ENCODE data around the gene ACSF2.
A peak's percentile ranks its signal among the peaks of the same experiment; 100 is the strongest.

ACSF2 gene

GRCh38 chr17:50440838-50441829, 15.1 kb downstream of the ACSF2 start:
- DNase-seq = no peak

DNA sequence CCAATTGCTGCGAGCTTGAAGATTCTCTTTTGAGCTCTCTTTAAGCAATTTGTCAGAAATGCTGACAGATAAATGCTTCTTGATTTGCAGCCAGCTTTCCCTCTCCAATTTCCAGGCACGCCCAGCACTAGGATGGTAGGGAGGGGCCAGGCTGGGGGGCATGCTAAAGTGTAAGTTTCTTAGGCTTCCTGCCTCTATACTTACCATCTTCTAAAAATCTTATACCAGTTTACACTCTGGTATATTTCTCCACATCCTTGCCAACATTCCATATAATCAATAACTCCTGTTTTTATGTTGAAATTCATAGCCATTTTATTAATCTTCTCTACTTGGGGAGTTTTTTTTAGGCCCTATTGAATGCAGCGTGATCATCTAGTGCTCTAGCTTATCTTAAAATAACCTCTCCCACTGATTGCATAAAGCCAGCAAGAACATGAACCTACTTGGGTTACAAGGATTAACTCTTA, 17.5 kb downstream of the ACSF2 start:
- DNase-seq = no peak

- no peak for DNase-seq
These were observed 19.1 kb downstream of the ACSF2 start for GRCh38 chr17:50444841-50445715.

- DNase-seq = no peak
These were observed 19.8 kb downstream of the ACSF2 start for GRCh38 chr17:50445730-50446325.

- peak; percentile 25 for DNase-seq
These were observed 22.0 kb downstream of the ACSF2 start for GRCh38 chr17:50447870-50448595.

GRCh38 chr17:50448643-50449042, 22.6 kb downstream of the ACSF2 start:
- DNase-seq = no peak

DNA sequence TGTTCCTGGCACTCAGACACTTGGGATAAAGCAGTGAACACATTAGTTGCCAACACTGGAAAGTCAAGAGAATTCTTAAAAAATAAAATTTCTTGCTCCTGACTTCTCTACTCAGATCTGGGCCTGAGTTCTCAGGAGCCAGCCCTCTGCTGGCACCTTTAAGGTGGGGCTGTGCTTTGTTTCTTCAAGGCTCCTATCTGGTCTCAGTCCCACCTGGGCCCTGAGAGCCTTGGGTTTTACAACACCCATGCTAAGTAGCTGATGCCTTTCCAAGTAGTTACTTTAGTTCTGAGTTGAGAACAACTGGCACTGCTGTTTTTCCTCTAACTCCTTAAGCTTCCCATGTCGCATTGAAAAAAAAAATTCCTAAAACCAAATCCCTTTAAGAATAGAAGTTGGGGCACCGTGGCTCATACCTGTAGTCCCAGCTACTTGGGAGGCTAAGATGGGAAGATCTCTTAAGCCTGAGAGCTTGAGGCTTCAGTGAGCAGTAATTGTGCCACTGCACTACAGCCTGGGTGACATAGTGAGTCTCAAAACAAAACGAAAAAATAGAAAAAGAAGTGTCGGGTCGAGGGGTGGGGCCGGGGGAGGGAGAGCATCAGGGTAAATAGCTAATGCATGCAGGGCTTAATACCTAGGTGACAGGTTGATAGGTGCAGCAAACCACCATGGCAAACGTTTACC, 26.1 kb downstream of the ACSF2 start:
- DNase-seq = no peak

GRCh38 chr17:50452630-50453300, 26.7 kb downstream of the ACSF2 start:
- no peak for DNase-seq

DNA sequence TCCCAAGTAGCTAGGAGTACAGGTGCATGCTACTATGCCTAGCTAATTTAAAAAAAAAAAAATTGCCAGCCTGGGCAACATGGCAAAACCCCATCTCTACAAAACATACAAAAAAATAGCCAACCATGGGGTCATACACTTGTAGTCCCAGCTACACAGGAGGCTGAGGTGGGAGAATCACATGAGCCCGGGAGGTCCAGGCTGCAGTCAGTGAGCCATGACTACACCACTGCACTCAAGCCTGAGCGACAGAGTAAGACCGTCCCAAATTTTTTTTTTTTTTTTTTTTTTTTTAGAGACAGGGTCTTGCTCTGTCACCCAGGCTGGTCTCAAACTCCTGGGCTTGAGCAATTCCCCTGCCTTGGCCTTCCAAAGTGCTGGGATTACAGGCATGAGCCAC, 27.9 kb downstream of the ACSF2 start:
- DNase-seq = no peak

GRCh38 chr17:50457621-50458020, 31.6 kb downstream of the ACSF2 start:
- no peak for DNase-seq

DNA sequence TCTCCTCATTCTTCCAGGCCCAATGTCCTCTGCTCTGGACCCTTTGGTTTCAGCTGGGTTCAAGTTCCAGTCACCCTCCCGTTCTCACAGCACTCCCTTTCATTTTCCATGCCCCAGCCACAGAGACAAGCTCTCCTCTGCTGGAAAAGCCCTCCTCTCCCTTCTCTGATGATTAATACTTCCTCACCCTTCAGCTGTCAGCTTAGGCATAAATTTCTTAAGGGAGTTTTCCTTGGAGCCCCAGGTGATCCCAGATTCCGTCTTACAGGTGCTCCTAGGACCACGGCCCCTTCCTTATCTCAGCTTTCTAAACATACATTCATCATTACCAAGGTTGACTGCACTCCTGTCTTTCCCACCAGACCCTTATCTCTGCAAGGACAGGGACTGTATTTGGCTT, 32.3 kb downstream of the ACSF2 start:
- no peak for DNase-seq

- DNase-seq = peak; percentile 71
These were observed 33.0 kb downstream of the ACSF2 start for GRCh38 chr17:50458701-50459676.

GRCh38 chr17:50459756-50460155, 33.7 kb downstream of the ACSF2 start:
- peak; percentile 24 for DNase-seq

DNA sequence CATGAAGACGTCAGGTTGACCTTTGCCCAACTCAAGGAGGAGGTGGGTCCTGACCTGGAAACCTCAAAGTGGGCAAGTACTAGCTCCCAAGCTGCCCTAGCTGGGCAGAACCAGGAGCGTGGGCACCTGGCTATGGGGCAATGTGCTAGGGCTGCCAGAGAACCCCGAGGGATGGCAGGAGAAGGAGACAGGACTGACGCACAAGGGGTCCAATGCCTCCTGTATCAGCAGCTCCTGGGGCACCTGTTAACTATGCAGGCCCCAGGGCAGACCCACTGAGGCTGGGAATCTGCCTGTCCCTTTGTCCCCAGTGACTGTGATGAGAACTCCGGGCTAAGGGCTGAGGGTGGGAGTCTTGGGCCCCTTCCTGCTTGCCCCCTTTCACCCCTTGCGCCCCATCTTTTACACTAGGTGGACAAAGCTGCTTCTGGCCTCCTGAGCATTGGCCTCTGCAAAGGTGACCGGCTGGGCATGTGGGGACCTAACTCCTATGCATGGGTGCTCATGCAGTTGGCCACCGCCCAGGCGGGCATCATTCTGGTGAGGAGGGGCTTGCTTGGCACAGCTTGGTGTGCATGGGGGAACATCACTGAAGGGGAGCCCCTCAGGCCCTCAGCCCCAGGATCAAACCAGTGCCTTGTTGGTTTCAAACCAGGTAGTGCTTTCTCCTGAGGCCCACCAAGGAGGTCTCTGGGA, 35.0 kb downstream of the ACSF2 start:
- no peak for DNase-seq

DNA sequence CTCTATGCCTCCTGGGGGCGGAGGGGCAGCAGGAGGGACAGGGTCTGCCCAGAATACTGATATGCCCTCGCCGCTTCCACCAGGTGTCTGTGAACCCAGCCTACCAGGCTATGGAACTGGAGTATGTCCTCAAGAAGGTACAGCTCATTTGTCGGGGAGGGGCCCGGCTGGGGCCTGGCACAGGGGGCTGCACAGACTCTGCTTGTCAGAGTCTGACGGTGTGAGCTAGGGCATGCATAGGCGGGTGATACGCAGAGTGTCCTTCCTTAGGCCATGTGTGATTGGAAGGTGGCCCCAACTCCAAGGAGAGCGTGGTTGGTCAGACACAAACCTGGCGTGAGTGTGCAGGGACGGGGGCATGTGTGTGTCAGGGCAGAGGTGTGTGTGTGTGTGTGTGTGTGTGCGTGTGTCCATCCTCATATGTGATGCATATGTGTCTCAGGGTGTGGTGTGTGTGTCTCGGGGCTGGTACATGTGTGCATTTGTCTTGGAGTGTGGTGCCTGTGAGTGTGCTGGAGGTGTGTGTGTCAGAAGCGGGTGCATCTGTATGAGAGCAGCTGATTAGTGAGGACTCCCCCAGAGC, 35.6 kb downstream of the ACSF2 start:
- no peak for DNase-seq

GRCh38 chr17:50462446-50462845, 36.4 kb downstream of the ACSF2 start:
- DNase-seq = no peak

GRCh38 chr17:50464121-50464520, 38.1 kb downstream of the ACSF2 start:
- DNase-seq = no peak

GRCh38 chr17:50464736-50465135, 38.7 kb downstream of the ACSF2 start:
- DNase-seq = no peak

DNA sequence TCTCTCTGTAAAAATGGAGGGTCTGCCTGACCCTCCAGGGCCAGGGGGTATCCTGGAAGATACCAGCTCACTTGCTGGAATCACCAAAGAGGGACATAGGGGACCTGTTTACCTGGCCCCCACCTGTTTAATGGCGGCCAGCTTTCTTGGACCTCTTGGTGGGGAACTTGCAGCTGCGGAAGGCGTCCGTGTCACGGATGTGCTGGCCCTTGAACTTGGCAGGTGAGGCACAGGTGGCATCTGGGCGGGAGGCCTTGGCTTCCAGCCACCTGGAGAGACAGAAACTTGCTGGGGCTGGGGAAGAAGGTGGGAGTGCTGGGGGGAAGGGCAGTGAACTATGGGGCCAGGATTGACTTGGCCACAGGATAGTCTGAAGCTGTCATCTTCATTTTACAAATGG, 39.2 kb downstream of the ACSF2 start:
- no peak for DNase-seq
